Activated CD4-positive, alpha-beta T cell treated with anti-CD3 and anti-CD28 coated beads, Interleukin-2, Interleukin-4, amounts not matched to agents 100 ng/mL and 50 ng/mL, durations not matched to agents 16 hours and 8 hours (primary cell): ENCODE results near the gene KCNAB1.

Experiments used
- DNase-seq: peaks from one replicate; pipeline ENCODE4 v3.0.0-alpha.2; 2020; ENCODE audit warnings: low spot score

Gene KCNAB1

DNA sequence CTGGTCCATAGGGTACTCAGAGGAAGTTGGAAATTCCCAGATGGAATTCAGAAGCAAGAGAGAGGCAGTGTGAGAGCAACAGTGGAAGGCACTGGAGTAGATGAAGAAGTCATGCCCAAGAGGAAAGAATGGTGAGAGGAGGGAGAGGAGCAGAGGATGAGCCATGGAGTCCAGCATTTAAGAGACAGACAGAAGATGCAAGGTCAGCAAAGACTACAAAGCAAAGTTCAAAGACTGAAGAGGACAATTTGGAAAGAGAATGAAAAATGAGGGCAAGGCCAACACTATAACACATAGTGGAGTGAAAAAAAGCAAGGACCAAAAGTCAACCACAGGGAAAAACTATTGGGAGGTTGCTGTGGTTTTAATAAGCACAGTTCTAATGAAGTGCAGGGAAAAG lies 255.8 kb downstream of the KCNAB1 start:
- no peak for DNase-seq

- DNase-seq: no peak
Measured at GRCh38 chr3:156377266-156377665, 256.9 kb downstream of the KCNAB1 start.

- DNase-seq: no peak
Measured at GRCh38 chr3:156377718-156378117, 257.3 kb downstream of the KCNAB1 start.

DNA sequence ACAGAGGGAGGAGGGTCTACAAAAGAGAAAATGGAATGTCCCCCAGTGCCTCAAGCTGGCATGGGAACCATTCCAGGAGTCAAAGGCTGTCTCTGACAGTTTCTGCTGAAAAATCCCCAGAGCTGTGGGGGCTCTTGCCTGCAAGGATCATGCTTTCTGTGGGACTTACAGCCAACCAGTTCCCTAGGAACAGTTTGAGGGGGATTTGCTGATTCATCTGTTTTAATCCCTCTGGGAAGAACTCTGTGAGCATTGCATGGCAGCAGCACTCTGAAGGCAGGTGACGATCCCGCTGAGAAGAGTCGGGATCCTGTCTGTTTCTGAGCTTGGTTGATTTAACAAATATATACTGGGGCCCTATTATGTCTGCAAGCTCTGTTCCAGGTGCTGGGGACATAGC lies 258.5 kb downstream of the KCNAB1 start:
- no peak for DNase-seq

DNA sequence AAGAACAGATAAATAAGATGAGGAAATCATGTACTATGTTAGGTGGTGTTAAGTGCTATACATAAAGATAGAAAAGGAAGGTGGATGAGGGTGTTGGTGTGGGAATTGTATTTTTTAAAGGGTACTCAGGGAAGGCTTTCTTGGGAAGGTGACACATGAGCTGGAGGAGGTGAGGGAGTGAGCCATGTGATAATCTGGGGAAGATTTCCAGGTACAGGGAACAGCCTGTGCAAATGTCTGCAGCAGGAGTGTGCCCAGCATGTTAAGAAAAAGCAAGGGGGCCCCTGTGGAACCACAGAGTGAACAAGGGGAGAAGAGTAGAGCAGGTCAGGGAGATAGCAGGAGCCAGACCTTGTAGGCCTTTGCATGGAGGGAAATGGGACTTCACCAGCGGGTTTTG lies 258.9 kb downstream of the KCNAB1 start:
- no peak for DNase-seq

DNA sequence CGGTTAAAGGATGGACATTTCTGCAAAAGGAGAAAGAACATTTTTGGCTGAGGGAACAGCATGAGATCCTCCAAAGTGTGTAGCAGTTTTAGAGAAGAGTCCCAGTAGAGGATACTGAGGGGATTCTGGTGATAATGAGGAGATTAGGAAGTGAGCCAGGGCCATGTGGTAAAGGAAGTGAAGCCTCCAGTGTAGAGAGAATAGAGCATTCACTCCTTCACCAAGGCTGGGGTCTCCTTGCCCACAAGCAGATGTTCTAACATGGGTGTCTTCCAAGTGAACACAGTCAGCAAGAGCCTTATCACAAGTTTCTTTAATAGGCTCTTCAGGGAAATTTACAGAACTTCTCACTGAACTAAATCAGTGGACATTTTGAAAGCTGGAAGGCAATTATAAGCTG lies 260.9 kb downstream of the KCNAB1 start:
- DNase-seq: no peak

DNA sequence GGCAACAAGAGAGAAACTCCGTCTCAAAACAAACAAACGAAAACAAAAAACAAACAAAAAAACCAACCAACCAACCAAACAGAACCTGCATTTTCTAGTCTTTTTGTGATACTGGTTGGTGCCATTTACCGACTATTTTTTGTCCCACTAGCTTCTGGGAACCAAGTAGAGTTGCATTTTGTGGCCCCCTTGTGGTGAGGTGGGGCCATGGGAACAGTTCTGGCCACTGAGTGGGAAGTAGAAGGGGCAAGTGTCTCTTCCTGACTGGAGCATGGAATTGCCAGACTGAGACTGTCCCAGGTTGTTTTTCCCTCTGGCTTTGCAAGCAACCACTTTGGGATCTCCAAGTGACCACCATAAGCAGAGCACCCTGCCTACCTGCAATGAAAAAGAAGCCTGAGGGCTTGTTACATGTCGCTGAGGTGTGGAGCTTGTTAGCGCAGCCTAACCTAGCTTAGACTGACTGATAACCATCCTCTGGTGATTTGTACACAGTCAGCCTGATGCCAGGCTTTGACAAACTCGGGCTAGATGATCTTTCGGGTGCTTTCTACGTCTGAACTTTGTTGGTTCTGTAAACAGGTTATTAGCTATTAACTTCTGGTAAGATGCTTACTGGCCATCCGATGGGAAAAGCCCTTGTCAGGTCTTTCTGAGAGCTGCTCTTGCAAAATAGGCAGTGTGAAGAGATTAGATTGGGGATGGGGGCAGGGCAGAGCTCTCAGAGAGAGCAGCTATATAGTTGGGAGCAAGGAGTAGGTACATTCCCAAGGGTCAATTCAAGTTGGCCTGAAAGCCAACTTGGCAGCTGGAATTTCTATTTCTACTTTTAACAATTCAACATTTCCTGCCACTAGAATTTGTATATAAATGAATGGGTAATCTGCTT lies 262.3 kb downstream of the KCNAB1 start:
- DNase-seq: peak; percentile 23

- DNase-seq: no peak
Measured at GRCh38 chr3:156383441-156384025, 263.2 kb downstream of the KCNAB1 start.

- DNase-seq: no peak
Measured at GRCh38 chr3:156388497-156389448, 268.4 kb downstream of the KCNAB1 start.

DNA sequence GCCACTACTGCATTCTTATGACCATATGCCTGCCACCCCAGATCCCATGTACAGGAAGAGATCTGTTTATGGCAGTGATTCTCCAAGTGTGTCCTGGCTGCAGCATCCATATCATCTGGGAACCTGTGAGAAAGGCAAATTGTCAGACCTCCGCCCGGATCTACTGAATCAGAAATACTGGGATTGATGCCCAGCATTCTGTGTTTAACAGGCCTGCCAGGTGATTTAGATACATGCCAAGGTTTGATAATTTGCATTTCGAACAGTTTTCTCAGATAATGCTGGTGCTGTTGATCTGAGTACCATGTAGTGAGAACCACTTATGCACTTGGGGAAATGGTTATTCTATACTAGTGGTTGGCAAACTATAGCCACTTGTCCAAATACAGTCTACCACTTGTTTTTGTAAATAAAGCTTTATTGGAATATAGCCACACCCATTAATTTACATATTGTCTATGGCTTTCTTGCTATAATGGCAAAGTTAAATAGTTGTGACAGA lies 269.1 kb downstream of the KCNAB1 start:
- DNase-seq: no peak

DNA sequence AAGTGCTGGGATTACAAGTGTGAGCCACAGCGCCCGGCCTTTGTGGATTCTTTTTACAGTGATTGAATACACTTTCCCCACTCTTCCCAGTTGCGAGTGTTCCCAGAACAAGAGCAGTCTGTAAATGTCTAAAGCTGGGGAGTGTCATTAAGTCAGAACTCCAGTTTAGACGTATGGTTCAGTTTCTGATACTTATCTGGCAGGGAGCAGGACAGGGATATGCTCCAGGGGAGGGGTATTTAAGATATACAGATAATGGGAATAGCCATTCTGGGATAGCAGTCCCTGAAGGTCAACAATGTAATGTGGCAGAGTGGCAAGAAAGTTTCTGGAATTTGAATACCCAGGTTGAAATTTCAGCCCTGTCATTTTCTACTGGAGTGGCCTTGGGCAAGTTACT lies 270.5 kb downstream of the KCNAB1 start:
- no peak for DNase-seq

DNA sequence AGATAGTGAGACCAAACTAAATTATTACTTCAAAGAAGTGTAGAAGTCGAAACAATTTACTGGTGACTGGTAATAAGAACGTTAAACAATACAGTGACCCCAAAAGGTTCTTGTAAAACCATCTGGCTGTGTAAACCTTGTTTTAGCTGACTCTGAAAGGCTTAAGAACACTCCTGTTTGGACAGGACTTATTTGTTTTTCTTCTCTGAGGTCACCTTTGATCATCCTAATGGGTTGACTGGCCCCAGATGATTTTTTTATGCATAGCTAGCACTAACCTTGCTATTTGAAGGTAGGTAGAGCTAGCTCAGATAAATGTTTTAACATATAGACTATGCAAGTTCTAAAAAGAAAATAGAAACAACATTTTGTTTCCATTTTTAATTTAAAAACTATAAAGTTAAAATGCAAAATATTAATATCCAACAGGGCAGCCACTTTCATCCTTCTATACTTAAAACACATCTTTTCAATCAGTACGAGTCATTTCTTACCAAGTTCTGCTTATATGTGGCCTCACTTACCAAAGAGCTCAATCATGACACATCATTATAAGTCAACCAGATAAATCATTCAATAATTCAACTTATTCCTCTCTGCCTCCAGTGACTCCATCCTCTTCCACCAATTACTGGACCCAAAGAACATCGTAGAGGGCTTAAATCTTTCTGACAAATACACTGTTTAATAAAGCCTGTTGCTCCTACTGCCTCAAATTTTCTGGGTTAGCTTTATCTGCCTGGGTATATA lies 275.8 kb downstream of the KCNAB1 start:
- no peak for DNase-seq

GRCh38 chr3:156396851-156397250 lies 276.5 kb downstream of the KCNAB1 start:
- no peak for DNase-seq

- no peak for DNase-seq
Measured at GRCh38 chr3:156397534-156397933, 277.2 kb downstream of the KCNAB1 start.

GRCh38 chr3:156400062-156400461 lies 279.7 kb downstream of the KCNAB1 start:
- DNase-seq: no peak

DNA sequence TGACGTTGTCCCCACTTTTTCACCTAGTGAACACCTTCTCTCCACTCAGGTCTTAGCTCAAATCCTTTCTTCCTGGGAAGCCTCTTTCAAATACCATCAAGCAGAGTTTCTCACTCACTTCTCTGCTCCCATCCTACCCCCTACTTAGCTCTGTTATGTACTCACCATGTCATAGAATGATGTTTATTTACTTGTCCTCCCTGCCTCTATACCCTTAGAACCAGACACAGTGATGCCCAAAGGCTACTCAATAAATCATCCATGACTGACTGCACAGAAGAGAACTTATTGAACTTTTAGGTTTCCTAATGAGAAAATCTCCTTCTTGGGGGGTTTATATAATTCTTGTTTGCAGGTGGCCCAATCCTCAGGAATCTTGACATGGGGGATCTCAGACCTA lies 280.4 kb downstream of the KCNAB1 start:
- no peak for DNase-seq

GRCh38 chr3:156404217-156404616 lies 283.8 kb downstream of the KCNAB1 start:
- DNase-seq: no peak

- no peak for DNase-seq
Measured at GRCh38 chr3:156406393-156406792, 286.0 kb downstream of the KCNAB1 start.

- DNase-seq: no peak
Measured at GRCh38 chr3:156407617-156408225, 287.3 kb downstream of the KCNAB1 start.

DNA sequence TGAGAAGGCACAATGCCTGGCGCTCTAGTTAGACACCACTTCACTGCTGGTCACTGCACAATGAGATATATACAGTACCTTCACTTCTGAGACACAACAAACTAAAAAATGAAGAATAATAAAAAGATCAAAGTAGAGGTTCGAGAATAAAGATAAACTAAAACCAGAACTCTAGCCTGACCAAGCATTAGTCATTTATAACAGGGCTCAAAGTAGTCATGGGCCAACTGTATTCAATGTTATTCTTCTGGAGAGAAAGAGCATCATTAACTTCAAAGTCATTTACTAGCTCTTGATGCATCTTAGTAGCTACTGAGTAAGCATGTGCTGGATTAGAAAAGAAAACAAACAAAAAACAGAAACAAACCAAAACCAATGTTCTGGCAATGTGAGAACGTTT lies 289.3 kb downstream of the KCNAB1 start:
- DNase-seq: no peak

DNA sequence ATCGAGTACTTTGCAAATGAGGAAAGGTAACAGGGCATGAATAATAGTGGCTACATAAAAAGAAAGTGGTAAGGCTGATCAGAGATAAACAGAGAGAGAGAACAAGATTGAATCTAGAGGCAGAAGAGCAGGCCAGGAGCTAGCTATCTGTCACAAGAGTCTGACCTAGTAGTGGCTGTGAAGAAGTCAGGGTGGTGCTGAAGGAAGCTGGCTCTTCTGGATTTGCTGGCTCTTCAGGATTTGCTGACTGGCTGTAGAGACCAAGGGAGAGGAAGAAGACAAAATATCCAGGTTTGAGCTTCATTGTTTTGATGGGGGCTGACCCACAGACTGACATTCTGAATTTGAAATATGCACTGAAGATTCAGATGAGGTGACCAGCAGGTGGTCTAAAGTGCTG lies 292.2 kb downstream of the KCNAB1 start:
- DNase-seq: no peak
